Activated B cell treated with CpG ODN at 0.5 μM for 24 hours (primary cell): ENCODE data around the gene APP. TPM values are rescaled to one million over a fixed set of nuclear protein-coding genes. Genes with fewer than 3 reads are reported as not detected.

Experiments
- ATAC-seq: fragments of 200-7000 bp; cut with Tn5 transposase; one replicate; pipeline ENCODE4 v1.10.0; 2021; ENCODE audit warnings: low read depth, mild to moderate bottlenecking, moderate library complexity
- CTCF ChIA-PET: fragments of 350-600 bp; sonication (Branson Sonifier 250); formaldehyde crosslinking; loops from one replicate; lab custom pipeline; 2021; ENCODE audit warnings: antibody characterized with exemption; lab: Charles Lee
- POLR2A ChIA-PET: fragments of 350-600 bp; sonication (Branson Sonifier 250); formaldehyde crosslinking; loops from one replicate; lab custom pipeline; 2021; ENCODE audit warnings: antibody characterized with exemption; lab: Charles Lee
- DNase-seq: peaks from one replicate; pipeline ENCODE4 v3.0.0; 2022
- H3K27ac Mint-ChIP-seq: one replicate; pipeline ENCODE4 v1.8.0; 2020; ENCODE audit warnings: mixed read lengths
- H3K27me3 Mint-ChIP-seq: one replicate; pipeline ENCODE4 v1.8.0; 2021; ENCODE audit warnings: mixed read lengths
- H3K36me3 Mint-ChIP-seq: one replicate; pipeline ENCODE4 v1.8.0; 2021; ENCODE audit warnings: low read depth, mixed read lengths
- H3K4me1 Mint-ChIP-seq: one replicate; pipeline ENCODE4 v1.8.0; 2021; ENCODE audit warnings: mixed read lengths
- H3K4me3 Mint-ChIP-seq: one replicate; pipeline ENCODE4 v1.8.0; 2020; ENCODE audit warnings: mild to moderate bottlenecking, mixed read lengths
- H3K9me3 Mint-ChIP-seq: one replicate; pipeline ENCODE4 v1.8.0; 2020; ENCODE audit warnings: mixed read lengths
- CTCF ChIP-seq: fragments of 200-600 bp; IDR thresholded peaks from one replicate; pipeline ENCODE4 v1.8.0; 2022; ENCODE audit warnings: antibody characterized with exemption, mild to moderate bottlenecking
- intact Hi-C: fragments of 100-400 bp; cut with micrococcal nuclease; formaldehyde crosslinking; loops from one replicate; pipeline ENCODE4 v1.15.1; 2024
- total RNA-seq: library from RNA; stranded (reverse); gene quantifications from 2 replicates; pipeline ENCODE4 v1.2.3, GENCODE V29; 2022

APP gene
- total RNA-seq, 1 donor from 2014 or later = 32.1 TPM

- no peaks in the 10 kb centered on the region for H3K27me3 Mint-ChIP-seq
- no peak overlapping the region for H3K4me3 Mint-ChIP-seq
- H3K27ac Mint-ChIP-seq = no peak overlapping the region
- H3K9me3 Mint-ChIP-seq = no peaks in the 10 kb centered on the region
- H3K4me1 Mint-ChIP-seq = no peaks in the 10 kb centered on the region
- intact Hi-C loops = no loop called here
- POLR2A ChIA-PET = no interaction called here
- ATAC-seq (no peak), DNase-seq (no peak)
- CTCF ChIA-PET = no interaction called here
- no peaks in the 10 kb centered on the region for H3K36me3 Mint-ChIP-seq
- TF ChIP-seq CTCF = no peak
These were observed 25.1 kb upstream of the APP start for GRCh38 chr21:26195708-26196107.

DNA sequence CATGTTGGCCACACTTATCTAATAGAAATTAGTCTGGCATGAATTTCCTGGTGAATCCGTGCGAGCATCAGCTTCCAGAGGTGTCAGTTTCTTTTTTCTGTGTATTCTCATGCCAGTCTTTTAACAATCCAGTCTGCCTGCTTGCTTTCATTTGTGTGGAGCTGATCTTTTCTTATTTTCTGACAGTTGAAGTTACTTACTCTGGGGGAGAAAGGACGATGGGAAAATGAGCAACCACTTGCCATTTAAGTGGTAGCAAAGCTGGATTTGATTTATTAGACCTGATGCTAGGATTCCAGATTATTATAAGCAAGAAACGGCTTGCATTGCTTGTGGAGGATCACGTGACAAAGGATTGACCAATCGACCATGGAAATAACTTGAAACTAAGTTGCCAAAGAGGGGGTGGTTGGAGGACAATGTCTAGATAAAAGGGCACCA, 24.3 kb upstream of the APP start:
- no peak for TF ChIP-seq CTCF
- intact Hi-C loops = no loop called here
- Mint-ChIP-seq H3K27ac (no peak overlapping the region), H3K4me3 (no peak overlapping the region), H3K9me3 (no peaks in the 10 kb centered on the region), H3K4me1 (no peaks in the 10 kb centered on the region), H3K36me3 (no peaks in the 10 kb centered on the region), H3K27me3 (no peaks in the 10 kb centered on the region)
- CTCF ChIA-PET = no interaction called here
- POLR2A ChIA-PET = no interaction called here
- DNase-seq = no peak
- ATAC-seq = no peak

GRCh38 chr21:26194326-26194725, 23.8 kb upstream of the APP start:
- H3K27ac Mint-ChIP-seq = no peak overlapping the region
- no peak for ATAC-seq

DNA sequence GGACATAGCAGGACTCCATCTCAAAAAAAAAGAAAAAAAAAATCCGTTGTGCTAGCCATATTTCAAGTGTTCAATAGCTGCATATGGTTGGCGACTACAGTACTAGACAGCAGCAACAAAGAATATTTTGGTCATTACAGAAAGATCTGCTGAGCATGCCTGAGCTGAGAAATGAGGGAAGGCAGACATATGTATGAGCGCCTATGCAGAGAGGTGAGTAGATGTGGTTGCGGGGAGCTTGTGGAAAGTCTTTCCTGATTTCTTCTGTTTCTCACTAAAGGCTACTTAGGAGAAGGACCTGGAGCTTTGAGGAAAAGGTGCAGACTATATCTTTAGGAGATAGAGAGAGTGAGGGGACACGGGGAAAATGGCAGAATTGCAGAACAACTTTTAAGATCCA, 21.0 kb upstream of the APP start:
- Mint-ChIP-seq H3K4me3 (no peak overlapping the region), H3K9me3 (no peaks in the 10 kb centered on the region), H3K27ac (no peak overlapping the region), H3K36me3 (no peaks in the 10 kb centered on the region), H3K27me3 (no peaks in the 10 kb centered on the region), H3K4me1 (no peaks in the 10 kb centered on the region)
- intact Hi-C loops = no loop called here
- ATAC-seq (no peak), DNase-seq (no peak)
- ChIA-PET CTCF (no interaction called here), POLR2A (no interaction called here)
- TF ChIP-seq CTCF = no peak

More at GRCh38 chr21:26194326-26194725, 23.8 kb upstream of the APP start:
- Mint-ChIP-seq H3K36me3 (no peaks in the 10 kb centered on the region), H3K27me3 (no peaks in the 10 kb centered on the region), H3K9me3 (no peaks in the 10 kb centered on the region), H3K4me3 (no peak overlapping the region), H3K4me1 (no peaks in the 10 kb centered on the region)
- ChIA-PET POLR2A (no interaction called here), CTCF (no interaction called here)
- no peak for TF ChIP-seq CTCF
- intact Hi-C loops = no loop called here
- DNase-seq = no peak

GRCh38 chr21:26188422-26188821, 17.9 kb upstream of the APP start:
- CTCF ChIA-PET = no interaction called here

More at GRCh38 chr21:26188422-26188821, 17.9 kb upstream of the APP start:
- no peak for ATAC-seq
- no peak for TF ChIP-seq CTCF
- H3K27ac Mint-ChIP-seq = no peak overlapping the region
- H3K9me3 Mint-ChIP-seq = no peaks in the 10 kb centered on the region
- no peaks in the 10 kb centered on the region for H3K36me3 Mint-ChIP-seq
- H3K4me3 Mint-ChIP-seq = no peak overlapping the region
- no peak for DNase-seq
- intact Hi-C loops = no loop called here
- POLR2A ChIA-PET = no interaction called here
- no peaks in the 10 kb centered on the region for H3K27me3 Mint-ChIP-seq
- H3K4me1 Mint-ChIP-seq = no peaks in the 10 kb centered on the region
